Pons (tissue), 1 donor: ENCODE data around the gene SPTLC2.
"Not testable (repeated sequence)": the region's sequence is repeated elsewhere in the genome, so short reads cannot be mapped to it uniquely, and the experiment has no call there.

Experiments
- DNase-seq: peaks from one replicate; pipeline ENCODE4 v3.0.0-alpha.2; 2016; ENCODE audit warnings: low spot score

Gene SPTLC2

DNA sequence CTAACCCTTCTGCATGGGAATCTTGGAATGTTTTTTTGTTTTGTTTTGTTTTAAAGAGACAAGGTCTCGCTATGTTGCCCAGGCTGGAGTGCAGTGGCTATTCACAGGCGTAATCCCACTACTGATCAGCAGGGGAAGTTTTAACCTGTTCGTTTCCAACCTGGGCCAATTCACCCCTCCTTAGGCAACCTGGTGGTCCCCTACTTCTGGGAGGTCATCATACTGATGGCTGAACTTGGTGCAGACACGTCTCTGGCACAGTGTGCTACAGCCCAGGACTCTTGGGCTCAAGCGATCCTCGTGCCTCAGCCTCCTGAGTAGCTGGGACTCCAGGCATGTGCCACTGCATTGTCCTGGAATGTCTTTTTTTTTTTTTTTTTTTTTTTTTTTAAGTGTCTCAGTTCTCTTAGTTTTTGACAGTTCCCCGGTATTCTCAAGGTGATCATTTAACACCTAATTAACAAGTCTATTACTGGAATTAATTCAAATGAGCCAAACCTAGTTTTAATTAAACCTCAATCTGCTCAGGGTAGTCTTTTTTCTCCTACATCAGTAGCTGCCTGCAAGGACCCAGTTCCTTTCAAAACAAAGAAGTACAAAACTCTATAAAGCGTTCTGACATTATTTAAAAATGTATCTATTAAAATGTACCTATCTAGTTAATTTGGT lies 68.8 kb downstream of the SPTLC2 start:
- no peak for DNase-seq

DNA sequence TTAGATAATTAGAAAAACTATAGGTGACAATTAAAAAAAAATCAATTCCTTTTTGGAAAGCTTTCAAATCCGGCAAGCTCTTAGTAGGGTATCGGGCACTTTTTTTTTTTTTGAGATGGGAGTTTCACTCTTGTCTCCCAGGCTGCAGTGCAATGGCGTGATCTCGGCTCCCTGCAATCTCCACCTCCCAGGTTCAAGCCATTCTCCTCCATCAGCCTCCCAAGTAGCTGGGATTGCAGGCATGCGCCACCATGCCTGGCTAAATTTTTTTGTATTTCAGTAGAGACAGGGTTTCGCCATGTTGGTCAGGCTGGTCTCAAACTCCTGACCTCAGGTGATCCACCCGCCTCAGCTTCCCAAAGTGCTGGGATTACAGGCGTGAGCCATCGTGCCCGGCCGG lies 71.3 kb downstream of the SPTLC2 start:
- not testable (repeated sequence) for DNase-seq

DNA sequence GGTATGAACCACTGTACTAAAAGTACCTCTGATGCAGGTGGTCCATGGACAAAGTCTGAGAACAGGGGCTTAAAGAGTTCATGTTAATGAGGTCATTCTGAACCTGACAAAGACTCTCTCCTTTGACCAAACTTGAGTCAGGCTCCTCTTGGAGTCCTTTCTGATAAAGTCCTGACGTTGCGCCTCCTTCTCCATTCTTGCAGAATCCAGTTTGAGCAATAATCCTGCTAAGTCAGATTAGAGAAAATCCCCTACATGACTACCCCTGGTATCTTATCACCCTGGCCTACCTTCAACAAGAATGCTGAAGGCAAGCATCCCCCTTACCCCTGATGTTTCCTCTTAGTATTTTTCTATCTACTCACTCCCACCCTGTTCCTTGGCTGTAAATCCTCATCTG lies 71.9 kb downstream of the SPTLC2 start:
- no peak for DNase-seq

DNA sequence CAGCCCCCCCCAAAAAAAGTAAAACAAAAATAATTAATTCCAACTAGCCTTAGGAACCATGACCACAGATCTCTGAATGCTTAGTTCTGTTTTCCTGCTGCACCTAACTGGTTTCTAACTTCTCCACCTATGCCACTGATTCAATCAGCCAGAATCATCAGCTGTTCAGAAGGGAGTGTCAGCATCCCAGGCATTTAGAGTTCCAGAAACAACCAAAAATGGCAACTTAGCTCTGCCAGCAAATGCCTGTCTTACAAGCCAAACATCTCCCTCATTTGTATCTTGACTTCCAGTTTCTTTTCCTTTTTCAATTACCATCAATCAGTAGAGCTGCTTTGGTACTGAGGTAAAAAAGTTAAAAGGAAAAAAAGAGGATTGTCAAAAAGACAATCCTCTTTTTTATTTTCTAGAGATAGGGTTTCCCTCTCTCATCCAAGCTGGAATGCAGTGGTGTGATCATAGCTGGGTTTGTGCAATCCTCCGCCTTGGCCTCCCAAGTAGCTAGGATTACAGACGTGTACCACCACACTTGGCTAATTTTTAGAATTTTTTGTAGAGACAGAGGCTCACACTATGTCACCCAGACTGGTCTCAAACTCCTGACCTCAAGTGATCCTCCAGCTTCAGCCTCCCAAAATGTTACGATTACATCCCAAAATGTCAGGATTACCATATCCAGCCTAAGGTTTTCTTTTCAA lies 72.7 kb downstream of the SPTLC2 start:
- DNase-seq: no peak

DNA sequence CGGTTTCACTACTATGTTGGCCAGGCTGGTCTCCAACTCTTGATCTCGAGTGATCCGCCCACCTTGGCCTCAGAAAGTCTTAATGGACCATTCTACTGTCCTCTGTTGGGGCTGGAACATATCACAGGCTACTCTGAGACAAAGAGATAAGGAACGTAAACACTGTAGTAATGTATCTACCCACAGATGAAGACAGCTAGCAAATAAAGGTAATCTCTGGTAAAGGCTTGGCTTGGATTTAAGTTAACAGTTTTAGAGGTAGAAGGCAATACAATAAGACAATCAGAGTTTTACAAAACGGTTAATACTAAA lies 73.2 kb downstream of the SPTLC2 start:
- no peak for DNase-seq

DNA sequence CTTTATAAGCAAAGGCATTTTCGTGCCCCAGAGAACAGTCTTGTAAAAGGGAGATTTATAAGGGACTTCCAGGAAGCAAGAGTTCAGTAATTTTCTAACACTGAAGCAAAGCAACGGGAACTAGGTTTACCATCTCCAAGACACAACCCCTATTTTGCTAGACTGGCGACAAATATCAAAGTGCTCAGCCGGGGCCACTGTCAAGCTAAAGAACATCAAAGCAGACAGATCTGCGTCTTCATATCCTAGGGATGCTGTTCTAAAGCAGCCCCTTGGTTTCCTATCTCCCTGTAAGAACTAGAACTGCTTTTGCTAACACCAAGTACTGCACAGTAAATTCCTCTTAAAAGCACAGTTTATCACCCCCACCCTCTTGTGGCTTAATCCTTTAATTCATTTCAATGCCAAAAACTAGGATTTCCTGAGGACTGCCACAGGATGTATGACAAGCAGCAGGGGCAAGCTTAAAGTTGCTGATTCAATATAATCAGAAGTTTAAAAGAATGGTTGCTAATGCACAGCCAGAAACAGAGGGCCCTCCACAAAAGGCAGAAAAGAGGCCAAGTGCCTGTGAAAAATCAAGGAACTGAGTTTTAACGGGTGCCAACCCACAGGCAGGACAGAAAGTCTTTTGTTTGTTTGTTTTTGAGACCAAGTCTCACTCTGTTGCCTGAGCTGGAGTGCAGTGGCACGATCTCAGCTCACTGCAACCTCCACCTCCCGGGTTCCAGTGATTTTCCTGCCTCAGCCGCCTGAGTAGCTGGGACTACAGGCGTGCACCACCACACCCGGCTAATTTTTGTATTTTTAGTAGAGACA lies 73.8 kb downstream of the SPTLC2 start:
- DNase-seq: peak; percentile 70

DNA sequence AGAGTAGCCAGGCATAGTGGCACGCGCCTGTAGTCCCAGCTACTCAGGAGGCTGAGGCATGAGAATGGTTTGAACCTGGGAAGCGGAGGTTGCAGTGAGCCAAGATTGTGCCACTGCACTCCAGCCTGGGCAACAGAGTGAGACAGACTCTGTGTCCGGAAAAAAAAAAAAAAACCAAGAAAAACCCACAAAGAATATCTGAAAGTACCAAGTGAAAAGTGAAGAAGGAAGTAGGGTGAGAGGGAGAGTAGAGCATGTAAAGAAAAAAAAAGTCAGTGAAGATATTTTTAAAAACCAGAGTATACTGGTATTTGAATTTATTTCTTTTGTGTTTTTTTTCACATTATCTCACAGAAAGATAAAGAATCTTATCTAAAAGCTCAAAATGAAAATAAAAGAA lies 74.5 kb downstream of the SPTLC2 start:
- DNase-seq: no peak

DNA sequence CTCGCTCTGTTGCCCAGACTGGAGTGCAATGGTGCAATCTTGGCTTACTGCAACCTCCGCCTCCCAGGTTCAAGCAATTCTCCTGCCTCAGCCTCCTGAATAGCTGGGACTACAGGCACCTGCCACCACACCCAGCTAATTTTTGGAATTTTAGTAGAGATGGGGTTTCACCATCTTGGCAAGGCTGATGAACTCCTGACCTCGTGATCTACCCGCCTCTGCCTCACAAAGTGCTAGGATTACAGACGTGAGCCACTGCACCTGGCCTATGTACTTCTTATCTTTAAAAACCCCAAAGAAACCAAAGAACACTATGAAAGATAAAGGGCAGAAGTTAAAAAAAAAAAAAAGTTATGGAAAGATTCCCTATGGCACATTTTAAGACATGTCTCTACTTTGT lies 79.5 kb downstream of the SPTLC2 start:
- DNase-seq: not testable (repeated sequence)

DNA sequence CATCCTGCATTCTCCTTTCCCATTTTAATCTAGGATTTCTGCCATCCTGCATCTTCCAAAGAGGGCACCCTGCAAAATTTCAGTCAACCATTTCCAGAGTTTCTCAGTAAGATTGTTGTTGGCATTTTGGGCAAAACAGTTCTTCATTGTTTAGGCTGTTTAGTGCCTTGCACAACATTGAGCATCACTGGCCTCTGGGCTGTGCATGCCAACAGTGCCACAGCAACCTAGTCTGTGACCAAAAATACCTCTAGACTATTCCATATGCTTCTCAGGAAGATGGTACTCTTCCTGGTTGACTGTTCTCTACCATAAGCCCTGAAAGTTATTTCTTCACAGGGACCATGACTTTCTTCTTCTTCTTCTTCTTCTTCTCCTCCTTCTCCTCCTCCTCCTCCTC lies 85.4 kb downstream of the SPTLC2 start:
- DNase-seq: no peak

DNA sequence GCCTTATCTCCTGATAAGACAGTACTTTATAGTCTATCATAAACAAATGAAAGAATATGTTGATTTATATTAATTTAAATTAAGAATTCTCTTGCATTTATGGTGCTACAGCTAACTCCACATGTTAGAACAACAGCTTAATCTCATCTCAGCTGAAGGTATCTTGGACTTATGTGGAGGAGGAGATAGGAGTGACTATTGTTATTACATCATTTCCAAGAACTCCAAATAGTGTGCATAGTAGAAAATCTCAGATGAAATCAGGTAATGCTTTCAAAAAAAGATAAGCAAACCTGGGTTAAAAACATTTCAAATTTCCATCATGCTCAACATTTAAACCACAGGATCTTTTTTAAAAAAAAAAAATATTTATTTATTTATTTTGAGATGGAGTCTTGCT lies 86.5 kb downstream of the SPTLC2 start:
- no peak for DNase-seq

DNA sequence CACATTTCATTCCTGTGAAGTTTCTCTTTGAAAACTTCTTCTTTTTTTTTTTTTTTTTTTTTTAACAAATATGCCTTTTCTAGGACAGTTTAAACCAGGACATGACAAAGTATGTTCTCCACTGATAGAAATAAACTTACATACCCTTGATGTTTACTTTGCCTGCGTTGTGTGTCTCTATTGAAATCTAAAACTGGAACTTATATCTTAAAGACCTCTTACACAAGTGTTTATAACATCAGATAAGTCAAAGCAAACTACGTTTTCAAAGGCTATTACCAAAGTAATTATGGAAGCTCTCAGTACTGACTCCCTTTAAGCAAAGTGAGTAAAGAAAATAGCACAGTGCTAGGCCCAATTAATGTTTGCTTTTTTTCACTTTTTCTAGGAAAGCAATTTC lies 87.2 kb downstream of the SPTLC2 start:
- no peak for DNase-seq

DNA sequence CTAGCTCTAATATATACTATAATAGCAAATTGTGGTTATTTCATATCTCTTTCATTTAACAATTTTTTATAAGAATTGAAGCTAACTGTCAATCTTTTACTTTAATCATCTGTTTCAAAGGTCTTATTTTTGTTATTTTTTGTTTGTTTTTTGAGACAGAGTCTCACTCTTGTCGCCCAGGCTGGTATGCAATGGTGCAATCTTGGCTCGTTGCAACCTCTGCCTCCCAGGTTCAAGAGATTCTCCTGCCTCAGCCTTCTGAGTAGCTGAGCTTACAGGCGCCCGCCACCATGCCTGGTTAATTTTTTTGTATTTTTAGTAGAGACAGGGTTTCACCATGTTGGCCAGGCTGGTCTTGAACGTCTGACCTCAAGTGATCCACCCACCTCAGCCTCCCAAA lies 87.7 kb downstream of the SPTLC2 start:
- DNase-seq: not testable (repeated sequence)

DNA sequence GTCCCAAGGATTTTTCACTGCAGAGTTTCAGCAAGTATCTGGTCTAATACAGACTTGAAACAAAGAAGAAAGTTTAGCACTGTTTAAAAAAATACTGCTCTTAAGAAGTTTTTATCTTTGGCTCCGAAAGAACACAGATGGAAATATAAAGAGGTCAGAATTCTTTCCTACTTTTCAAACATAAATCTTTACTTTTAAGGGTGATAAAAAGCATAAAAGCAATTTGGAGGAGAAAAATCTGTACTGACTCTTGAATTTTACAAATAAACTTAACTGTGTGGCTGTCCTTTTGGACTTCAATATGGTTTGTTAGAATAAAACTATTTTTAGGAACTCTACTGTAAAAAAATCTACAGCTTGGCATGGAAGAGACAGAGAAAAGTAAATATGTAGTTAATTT lies 90.2 kb downstream of the SPTLC2 start:
- no peak for DNase-seq

DNA sequence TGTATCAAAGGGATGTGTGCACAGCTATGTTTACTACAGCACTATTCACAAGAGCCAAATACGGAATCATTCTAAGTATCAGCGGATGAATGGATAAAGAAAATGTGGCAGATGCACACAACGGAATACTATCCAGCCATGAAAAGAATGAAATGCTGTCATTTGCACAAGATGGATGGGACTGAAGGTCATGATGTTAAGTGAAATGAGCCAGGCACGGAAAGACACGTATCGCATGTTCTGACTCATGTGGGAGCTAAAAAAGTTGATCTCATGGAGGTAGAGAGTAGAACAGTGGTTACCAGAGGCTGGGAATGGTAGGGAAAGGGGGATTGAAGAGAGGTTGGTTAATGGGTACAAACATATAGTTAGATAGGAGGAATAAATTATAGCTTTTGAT lies 91.9 kb downstream of the SPTLC2 start:
- DNase-seq: no peak

DNA sequence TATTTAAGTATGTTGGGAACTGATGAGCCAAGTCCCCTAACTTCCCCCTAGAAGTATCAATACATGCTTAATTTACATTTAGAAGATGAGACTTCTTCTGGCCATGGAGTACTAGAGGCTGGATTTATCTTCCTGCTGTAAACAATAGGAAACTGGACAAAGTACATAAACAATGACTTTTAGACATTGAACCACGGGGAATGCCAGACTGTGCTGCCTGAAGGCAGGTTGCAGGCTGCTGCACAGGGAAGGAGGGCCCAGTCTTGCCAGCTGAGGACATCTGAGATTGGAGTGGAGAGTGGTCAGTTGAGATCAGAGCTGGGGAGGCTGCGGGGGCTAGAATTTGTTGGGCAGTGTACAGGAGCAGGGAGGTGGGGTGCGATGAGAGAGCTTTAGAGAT lies 93.3 kb downstream of the SPTLC2 start:
- no peak for DNase-seq

DNA sequence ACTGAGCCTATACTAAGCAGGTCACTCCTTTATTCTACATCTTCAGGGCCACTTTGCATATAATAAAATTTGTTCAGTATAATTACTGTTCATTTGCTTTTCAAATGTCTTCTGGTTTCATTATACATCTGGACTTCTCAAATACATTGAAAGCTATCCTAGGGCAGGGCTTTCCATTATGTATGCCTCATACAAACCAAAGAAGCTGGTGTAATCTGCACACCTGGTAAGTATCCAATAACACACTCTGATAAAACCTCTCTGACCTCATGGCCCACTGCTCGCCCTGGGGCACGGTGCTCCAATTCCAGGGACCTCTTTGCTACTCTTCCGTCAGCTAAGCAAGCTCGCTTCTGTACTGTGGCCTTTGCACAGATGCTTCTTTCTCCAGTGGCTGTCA lies 95.9 kb downstream of the SPTLC2 start:
- DNase-seq: no peak

DNA sequence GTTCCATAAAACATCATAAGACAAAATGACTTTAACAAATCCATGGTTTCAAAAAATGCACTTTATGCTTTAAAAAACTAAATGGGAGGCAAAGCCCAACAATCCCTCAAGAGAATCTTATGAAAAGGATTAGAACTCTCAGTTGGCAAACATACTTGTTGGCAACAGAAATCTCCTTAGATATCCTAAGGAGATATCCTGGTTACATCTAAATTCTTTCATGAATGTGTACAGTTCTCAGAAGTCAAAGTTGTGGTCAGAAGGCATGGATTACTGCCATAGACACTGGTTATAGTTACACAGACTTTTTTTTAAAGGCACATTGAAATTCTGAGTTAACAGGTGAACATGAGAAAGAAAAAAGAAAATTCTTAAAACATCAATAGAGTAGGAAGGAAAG lies 100.3 kb downstream of the SPTLC2 start:
- no peak for DNase-seq

DNA sequence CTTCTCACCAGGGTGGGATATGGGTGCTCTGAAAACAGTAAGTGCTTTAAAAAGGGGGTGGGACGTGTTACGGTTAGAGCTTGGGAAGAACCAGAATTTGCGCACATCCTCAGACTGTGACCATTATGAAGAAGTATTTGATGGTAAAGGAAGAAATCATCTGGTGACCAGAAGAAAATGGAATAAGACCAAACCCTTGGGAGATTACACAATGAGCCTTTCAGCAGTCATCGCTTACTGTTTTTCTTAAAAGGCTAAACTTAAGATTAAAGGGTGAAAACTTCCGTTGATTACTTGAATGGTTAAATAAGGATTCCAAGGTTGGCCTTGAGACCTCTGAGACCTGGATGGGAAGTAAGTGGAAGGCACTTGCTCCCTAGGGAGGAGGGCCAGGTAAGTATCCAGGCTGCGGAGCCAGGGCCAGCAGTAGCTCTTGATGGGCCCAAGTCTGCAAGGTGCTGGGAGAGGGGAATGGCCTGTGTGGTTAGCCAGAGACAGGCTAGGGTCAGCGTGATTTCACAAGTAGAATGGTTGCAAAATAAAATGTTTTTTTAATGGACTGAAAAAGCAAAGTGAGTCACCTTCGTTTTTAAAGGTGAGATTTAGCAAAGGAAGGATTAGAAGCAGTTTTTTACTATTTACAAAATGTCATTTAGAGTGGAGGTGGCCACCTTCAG lies 104.8 kb downstream of the SPTLC2 start:
- DNase-seq: no peak

DNA sequence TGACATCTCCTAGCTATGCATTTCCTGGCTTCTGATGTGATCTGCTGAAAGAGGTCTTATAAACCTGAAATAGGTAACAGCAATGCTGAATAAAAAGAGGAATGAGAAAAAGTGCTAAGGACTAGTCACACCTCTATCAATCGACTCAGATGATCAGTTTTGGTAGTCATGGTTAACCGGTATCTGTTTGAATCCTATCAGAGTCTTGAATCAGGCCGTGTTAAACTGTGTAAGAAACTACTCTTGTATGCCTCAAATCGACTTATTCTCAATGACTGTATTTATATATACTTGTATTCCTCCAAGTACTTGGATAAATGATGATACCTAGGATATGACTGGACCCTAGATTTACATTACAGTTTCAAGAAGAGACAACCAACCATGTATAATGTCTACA lies 107.1 kb downstream of the SPTLC2 start:
- DNase-seq: no peak

DNA sequence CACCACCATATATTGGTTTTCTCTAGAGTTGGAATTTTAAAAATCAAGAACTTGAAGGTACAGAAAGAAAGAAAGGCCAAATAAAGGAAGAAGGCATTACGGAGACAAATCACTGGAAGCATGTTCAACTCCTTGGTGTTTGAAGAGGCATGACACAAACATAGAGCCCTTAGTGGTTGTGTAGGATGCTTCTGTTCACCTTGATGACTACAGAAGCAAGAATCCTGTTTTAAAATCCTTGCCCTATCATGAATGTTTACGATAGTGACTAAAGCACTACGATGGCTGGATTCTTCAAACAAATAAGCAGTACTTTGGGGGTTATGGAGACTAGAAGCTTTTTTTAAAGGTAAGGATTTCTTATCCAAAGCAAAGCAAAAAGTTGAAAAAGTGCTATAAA lies 107.6 kb downstream of the SPTLC2 start:
- no peak for DNase-seq

DNA sequence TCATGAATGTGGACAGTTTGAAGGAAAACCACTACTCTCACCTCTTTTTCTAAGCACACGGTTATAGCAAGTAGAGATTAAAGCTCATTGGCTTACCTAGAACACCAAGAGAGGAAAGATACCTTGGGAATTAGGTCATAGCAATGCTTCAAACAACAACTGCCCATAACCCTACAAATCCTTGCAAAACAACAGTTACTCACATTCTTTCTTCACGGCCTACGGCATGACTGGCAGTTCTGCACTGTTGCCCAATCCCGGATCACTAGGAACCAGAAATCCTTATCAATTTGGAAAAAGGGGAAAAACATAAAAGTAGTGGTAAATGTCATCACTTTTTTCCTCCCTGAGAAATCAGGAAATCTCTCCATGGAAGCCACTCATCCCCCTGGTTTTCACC lies 108.2 kb downstream of the SPTLC2 start:
- DNase-seq: no peak

DNA sequence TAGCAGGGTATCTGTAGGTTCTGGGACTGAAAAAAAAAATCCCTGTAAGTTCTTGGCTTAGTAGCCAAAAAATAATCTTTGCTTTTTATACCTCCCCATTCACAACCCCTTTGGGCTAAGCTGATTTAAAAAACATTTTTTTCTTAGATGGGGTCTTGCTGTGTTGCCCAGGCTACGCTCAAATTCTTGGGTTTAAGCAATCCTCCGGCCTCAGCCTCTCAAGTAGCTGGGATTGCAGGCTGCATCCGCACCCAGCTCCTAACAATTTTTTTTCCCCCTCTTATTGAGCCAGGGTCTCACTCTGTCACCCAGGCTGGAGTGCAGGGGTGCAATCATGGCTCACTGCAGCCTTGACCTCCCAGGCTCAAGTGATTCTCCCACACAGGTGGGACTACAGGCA lies 108.7 kb downstream of the SPTLC2 start:
- no peak for DNase-seq

DNA sequence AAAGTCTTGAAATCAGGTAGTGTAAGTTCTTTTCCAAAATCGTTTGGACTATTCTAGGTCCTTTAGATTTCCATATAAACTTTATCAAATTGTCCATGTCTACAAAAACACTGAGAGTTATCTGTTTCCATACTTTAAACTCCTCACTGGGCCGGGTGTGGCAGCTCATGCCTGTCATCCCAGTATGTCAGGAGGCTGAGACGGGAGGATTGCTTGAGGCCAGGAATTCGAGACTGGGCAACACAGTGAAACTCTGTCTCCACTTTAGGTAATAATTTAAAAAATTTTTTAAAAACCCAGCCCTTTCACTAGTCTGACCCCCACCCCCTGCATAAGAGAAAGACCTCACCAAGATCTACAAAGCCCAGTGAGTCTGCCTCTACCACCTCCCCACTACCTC lies 111.4 kb downstream of the SPTLC2 start:
- DNase-seq: no peak
